OCI-LY3 (cell line): ENCODE measurements around the gene STMP1.
"Not testable (repeated sequence)": the region's sequence is repeated elsewhere in the genome, so short reads cannot be mapped to it uniquely, and the experiment has no call there.

Experiments used
- H2AFZ ChIP-seq: fragments of 200-600, 300-600 bp; shearing (Covaris generic); 2 replicates; pipeline ENCODE4 v1.6.0; 2014; ENCODE audit warnings: antibody characterized with exemption, low read depth, low read length
- H3K27ac ChIP-seq: fragments of 200-600, 300-600 bp; sonication (generic); 2 replicates; pipeline ENCODE4 v1.5.1; 2014; ENCODE audit warnings: mild to moderate bottlenecking, low read length, moderate library complexity, mixed read lengths
- H3K27me3 ChIP-seq: fragments of 200-600, 300-600 bp; sonication (generic); 2 replicates; pipeline ENCODE4 v1.6.1; 2014; ENCODE audit warnings: low read depth, low read length, mixed read lengths
- H3K36me3 ChIP-seq: fragments of 200-600, 300-600 bp; sonication (generic); replicated peaks from 2 replicates; pipeline ENCODE3; 2014; ENCODE audit warnings: low read depth, low read length, mixed read lengths
- H3K4me1 ChIP-seq: fragments of 300-600, 200-600 bp; sonication (generic); 2 replicates; pipeline ENCODE4 v1.6.1; 2014; ENCODE audit warnings: low read length, mixed read lengths
- H3K4me2 ChIP-seq: fragments of 200-600, 300-600 bp; sonication (generic); 2 replicates; pipeline ENCODE4 v1.6.1; 2014; ENCODE audit warnings: low read length, mixed read lengths
- H3K4me3 ChIP-seq: fragments of 300-600, 200-600 bp; sonication (generic); 2 replicates; pipeline ENCODE4 v1.5.1; 2014; ENCODE audit warnings: antibody characterized with exemption, mild to moderate bottlenecking, low read length, moderate library complexity
- H3K79me2 ChIP-seq: fragments of 300-600, 200-600 bp; shearing (Covaris generic); 2 replicates; pipeline ENCODE4 v1.6.1; 2014; ENCODE audit warnings: mild to moderate bottlenecking, low read length, mixed read lengths
- H3K9ac ChIP-seq: fragments of 300-600, 200-600 bp; shearing (Covaris generic); 2 replicates; pipeline ENCODE4 v1.6.0; 2014; ENCODE audit warnings: mild to moderate bottlenecking, low read length, moderate library complexity
- H3K9me3 ChIP-seq: fragments of 200-600, 300-600 bp; shearing (Covaris generic); 2 replicates; pipeline ENCODE4 v1.6.1; 2014; ENCODE audit warnings: low read length, mixed read lengths; ENCODE audit not compliant: insufficient read depth
- H4K20me1 ChIP-seq: fragments of 200-600, 300-600 bp; sonication (generic); 2 replicates; pipeline ENCODE4 v1.6.1; 2016; ENCODE audit warnings: low read length, mixed read lengths; ENCODE audit not compliant: insufficient read depth
- EZH2phosphoT487 ChIP-seq: fragments of 200-600 bp; shearing (Covaris generic); IDR thresholded peaks from 2 replicates; pipeline ENCODE4 v1.6.1; 2018; ENCODE audit warnings: antibody characterized with exemption, mixed run types, low read depth
- TF ChIP-seq, protein P1 (sequence below): fragments of 200-600, 300-600 bp; sonication (generic); IDR thresholded peaks from 2 replicates; pipeline ENCODE4 v1.5.1; 2014; ENCODE audit warnings: antibody characterized with exemption, low read length, low read depth

STMP1 gene

DNA sequence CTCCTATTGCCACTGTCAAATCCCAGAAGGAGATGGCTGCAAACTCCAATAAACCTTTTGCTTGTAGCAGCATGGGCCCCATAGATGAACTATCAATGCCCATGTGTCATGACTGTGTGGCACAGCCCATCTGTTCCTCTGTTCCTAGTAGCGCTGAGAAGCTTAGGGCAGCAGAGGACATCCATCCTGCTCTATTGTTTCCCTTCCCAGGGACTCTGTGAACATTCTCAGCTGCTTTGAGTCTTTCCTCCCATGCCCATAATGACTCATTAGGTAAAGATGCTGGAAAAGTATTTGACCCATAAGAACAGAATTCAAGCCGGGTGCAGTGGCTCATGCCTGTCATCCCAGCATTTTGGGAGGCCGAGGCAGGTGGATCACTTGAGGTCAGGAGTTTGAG is 28.3 kb downstream of the STMP1 start:
- Histone ChIP-seq H3K4me1 (no peaks in the 10 kb centered on the region), H2AFZ (no peak overlapping the region), H3K4me3 (no peak overlapping the region), H3K27ac (no peak overlapping the region), H3K9me3 (no peaks in the 10 kb centered on the region), H3K79me2 (no peaks in the 10 kb centered on the region), H3K27me3 (no peaks in the 10 kb centered on the region), H3K9ac (no peak overlapping the region), H3K4me2 (no peak overlapping the region), H4K20me1 (no peaks in the 10 kb centered on the region), H3K36me3 (no peaks in the 10 kb centered on the region)
- TF ChIP-seq, protein P1, sequence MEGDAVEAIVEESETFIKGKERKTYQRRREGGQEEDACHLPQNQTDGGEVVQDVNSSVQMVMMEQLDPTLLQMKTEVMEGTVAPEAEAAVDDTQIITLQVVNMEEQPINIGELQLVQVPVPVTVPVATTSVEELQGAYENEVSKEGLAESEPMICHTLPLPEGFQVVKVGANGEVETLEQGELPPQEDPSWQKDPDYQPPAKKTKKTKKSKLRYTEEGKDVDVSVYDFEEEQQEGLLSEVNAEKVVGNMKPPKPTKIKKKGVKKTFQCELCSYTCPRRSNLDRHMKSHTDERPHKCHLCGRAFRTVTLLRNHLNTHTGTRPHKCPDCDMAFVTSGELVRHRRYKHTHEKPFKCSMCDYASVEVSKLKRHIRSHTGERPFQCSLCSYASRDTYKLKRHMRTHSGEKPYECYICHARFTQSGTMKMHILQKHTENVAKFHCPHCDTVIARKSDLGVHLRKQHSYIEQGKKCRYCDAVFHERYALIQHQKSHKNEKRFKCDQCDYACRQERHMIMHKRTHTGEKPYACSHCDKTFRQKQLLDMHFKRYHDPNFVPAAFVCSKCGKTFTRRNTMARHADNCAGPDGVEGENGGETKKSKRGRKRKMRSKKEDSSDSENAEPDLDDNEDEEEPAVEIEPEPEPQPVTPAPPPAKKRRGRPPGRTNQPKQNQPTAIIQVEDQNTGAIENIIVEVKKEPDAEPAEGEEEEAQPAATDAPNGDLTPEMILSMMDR = no peak
- TF ChIP-seq EZH2phosphoT487 = no peak

DNA sequence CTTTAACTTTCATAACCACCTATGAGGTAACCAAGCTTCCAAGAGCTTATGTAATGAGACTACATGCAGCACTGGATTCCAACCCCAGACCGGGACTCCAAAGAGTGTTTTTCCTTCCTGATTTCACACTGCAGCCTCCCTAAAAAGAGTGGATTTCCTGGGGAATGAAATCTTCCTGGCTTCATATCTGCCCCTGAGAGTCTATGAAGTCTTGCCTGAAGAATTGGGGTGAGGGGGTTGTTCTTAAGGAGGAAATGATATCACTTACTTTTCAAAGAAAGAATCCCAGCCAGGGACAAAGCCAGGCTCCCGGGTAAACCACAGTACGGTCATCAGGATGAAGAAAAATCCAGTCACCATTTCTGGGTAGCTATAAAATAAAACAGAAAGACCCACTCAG is 29.7 kb downstream of the STMP1 start:
- Histone ChIP-seq H2AFZ (no peak overlapping the region), H3K4me2 (no peak overlapping the region), H4K20me1 (no peaks in the 10 kb centered on the region), H3K4me1 (no peaks in the 10 kb centered on the region), H3K79me2 (no peaks in the 10 kb centered on the region), H3K27me3 (no peaks in the 10 kb centered on the region), H3K9me3 (no peaks in the 10 kb centered on the region), H3K9ac (no peak overlapping the region), H3K4me3 (no peak overlapping the region), H3K36me3 (no peaks in the 10 kb centered on the region), H3K27ac (no peak overlapping the region)
- TF ChIP-seq EZH2phosphoT487 = no peak
- TF ChIP-seq, protein P1 = no peak

DNA sequence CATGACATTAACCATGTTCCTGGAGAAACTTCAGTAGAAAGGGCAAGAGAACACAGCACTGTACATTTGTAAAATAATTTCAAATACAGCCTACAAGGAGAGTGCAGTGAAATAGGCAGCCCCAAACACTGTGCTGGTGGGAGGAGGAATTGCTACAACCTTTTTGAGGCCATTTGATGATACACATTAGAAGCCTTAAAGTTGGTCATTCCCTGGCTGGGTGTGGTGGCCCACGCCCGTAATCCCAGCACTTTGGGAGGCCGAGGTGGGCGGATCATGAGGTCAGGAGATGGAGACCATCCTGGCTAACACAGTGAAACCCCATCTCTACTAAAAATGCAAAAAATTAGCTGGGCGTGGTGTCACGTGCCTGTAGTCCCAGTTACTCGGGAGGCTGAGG is 30.3 kb downstream of the STMP1 start:
- not testable (repeated sequence) for H3K79me2 ChIP-seq

DNA sequence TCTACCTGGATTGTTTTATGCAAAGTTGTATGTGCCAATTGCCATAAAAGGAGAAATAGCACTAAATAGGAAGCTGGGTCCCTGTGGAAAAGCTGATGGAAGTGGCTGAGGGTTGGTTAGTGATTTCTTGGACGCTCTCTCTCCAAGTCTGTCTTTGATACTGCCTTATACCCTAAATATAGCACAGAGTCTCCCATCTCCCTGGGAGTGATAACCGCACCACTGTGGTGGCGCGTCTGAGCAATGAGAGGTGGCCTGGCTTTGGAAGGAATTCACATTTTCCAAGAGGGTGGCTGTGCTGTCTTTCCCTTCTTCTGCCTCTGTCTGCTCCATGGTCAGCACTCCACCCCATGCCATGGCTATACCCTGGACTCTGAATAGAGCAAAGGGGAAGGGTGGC is 31.2 kb downstream of the STMP1 start:
- Histone ChIP-seq H3K9ac (no peak overlapping the region), H3K4me3 (no peak overlapping the region), H2AFZ (no peak overlapping the region), H3K4me2 (no peak overlapping the region), H3K36me3 (no peaks in the 10 kb centered on the region), H3K79me2 (no peaks in the 10 kb centered on the region), H4K20me1 (no peaks in the 10 kb centered on the region), H3K9me3 (no peaks in the 10 kb centered on the region), H3K27ac (no peak overlapping the region), H3K4me1 (no peaks in the 10 kb centered on the region), H3K27me3 (no peaks in the 10 kb centered on the region)
- TF ChIP-seq, protein P1 = no peak
- no peak for TF ChIP-seq EZH2phosphoT487

More for the DNA sequence above, 30.3 kb downstream of the STMP1 start:
- H3K36me3 ChIP-seq, H3K9ac ChIP-seq, H3K27ac ChIP-seq, H3K4me3 ChIP-seq, H3K4me2 ChIP-seq, H4K20me1 ChIP-seq, H3K4me1 ChIP-seq, H3K27me3 ChIP-seq, H2AFZ ChIP-seq, H3K9me3 ChIP-seq: not testable (repeated sequence)
